Colonic mucosa (tissue), 4 donors: ENCODE measurements around the gene SLC35D3. TPM values are rescaled to one million over a fixed set of nuclear protein-coding genes. Genes with fewer than 3 reads are reported as not detected.

Experiments
- DNase-seq: peaks from one replicate; pipeline ENCODE4 v3.0.0-alpha.2; 2020
- H3K27ac ChIP-seq: fragments of 200-600 bp; one replicate; pipeline ENCODE4 v1.8.0; 2021
- H3K27me3 ChIP-seq: fragments of 200-600 bp; one replicate; pipeline ENCODE4 v1.8.0; 2021
- H3K36me3 ChIP-seq: fragments of 200-600 bp; one replicate; pipeline ENCODE4 v1.8.0; 2021
- H3K4me1 ChIP-seq: fragments of 200-600 bp; one replicate; pipeline ENCODE4 v1.8.0; 2021; ENCODE audit warnings: mild to moderate bottlenecking
- H3K4me3 ChIP-seq: fragments of 200-600 bp; one replicate; pipeline ENCODE4 v1.8.0; 2021
- H3K9ac ChIP-seq, 2 donors: one replicate each; pipeline ENCODE4 v1.7.0; 2013; ENCODE audit warnings: control low read depth in 2 of 2, low read depth in 2 of 2, low read length in 2 of 2
- H3K9me3 ChIP-seq: fragments of 200-600 bp; one replicate; pipeline ENCODE4 v1.8.0; 2021
- intact Hi-C: fragments of 100-400 bp; cut with DNase I; formaldehyde crosslinking; loops from one replicate; pipeline ENCODE4 v1.14.1; 2022
- total RNA-seq, 2 donors: library from RNA; stranded (reverse); fragmentation: NEBNext Ultra II Directional in 1 of 2; extraction: Animal tissue kit (Norgen Biotek cat#: 25700) in 1 of 2; gene quantifications; one replicate each; pipeline ENCODE4 v1.2.1, GENCODE V29; 2021
- TF ChIP-seq, protein P1 (sequence below): fragments of 200-600 bp; IDR thresholded peaks from one replicate; pipeline ENCODE4 v1.8.0; 2022; ENCODE audit warnings: antibody characterized with exemption, mild to moderate bottlenecking
- donor health status: healthy.
- donor health status: DM: no; HTN: no; CAD: no.
- donor health status: DM: no; HTN: no; CAD: no.

SLC35D3 gene
- total RNA-seq, 2 donors from 2014 or later, result 0.15 to 0.32 TPM

- H3K27ac ChIP-seq, result no peak overlapping the region
- no peak overlapping the region for H3K9ac ChIP-seq
- H3K9me3 ChIP-seq, result no peaks in the 10 kb centered on the region
- H3K36me3 ChIP-seq, result no peaks in the 10 kb centered on the region
- no peaks in the 10 kb centered on the region for H3K4me1 ChIP-seq
- no peak for DNase-seq
- H3K27me3 ChIP-seq, result no peaks in the 10 kb centered on the region
- intact Hi-C loops, result no loop called here
- TF ChIP-seq, protein P1, sequence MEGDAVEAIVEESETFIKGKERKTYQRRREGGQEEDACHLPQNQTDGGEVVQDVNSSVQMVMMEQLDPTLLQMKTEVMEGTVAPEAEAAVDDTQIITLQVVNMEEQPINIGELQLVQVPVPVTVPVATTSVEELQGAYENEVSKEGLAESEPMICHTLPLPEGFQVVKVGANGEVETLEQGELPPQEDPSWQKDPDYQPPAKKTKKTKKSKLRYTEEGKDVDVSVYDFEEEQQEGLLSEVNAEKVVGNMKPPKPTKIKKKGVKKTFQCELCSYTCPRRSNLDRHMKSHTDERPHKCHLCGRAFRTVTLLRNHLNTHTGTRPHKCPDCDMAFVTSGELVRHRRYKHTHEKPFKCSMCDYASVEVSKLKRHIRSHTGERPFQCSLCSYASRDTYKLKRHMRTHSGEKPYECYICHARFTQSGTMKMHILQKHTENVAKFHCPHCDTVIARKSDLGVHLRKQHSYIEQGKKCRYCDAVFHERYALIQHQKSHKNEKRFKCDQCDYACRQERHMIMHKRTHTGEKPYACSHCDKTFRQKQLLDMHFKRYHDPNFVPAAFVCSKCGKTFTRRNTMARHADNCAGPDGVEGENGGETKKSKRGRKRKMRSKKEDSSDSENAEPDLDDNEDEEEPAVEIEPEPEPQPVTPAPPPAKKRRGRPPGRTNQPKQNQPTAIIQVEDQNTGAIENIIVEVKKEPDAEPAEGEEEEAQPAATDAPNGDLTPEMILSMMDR, result no peak
- H3K4me3 ChIP-seq, result no peak overlapping the region
Measured at GRCh38 chr6:136887953-136888352, 34.1 kb upstream of the SLC35D3 start.

GRCh38 chr6:136889271-136890193 is 32.6 kb upstream of the SLC35D3 start:
- H3K36me3 ChIP-seq, result no peaks in the 10 kb centered on the region
- H3K4me3 ChIP-seq, result no peak overlapping the region
- no peak for DNase-seq
- H3K27me3 ChIP-seq, result no peaks in the 10 kb centered on the region
- H3K9ac ChIP-seq, result no peak overlapping the region
- intact Hi-C loops, result no loop called here
- H3K4me1 ChIP-seq, result no peaks in the 10 kb centered on the region
- TF ChIP-seq, protein P1, result no peak
- no peaks in the 10 kb centered on the region for H3K9me3 ChIP-seq
- H3K27ac ChIP-seq, result no peak overlapping the region

GRCh38 chr6:136890194-136890839 is 31.8 kb upstream of the SLC35D3 start:
- intact Hi-C loops, result no loop called here
- no peak overlapping the region for H3K4me3 ChIP-seq
- no peaks in the 10 kb centered on the region for H3K36me3 ChIP-seq
- no peaks in the 10 kb centered on the region for H3K27me3 ChIP-seq
- no peaks in the 10 kb centered on the region for H3K9me3 ChIP-seq
- no peak for DNase-seq
- TF ChIP-seq, protein P1, result no peak
- no peak overlapping the region for H3K9ac ChIP-seq
- H3K27ac ChIP-seq, result no peak overlapping the region
- no peaks in the 10 kb centered on the region for H3K4me1 ChIP-seq

DNA sequence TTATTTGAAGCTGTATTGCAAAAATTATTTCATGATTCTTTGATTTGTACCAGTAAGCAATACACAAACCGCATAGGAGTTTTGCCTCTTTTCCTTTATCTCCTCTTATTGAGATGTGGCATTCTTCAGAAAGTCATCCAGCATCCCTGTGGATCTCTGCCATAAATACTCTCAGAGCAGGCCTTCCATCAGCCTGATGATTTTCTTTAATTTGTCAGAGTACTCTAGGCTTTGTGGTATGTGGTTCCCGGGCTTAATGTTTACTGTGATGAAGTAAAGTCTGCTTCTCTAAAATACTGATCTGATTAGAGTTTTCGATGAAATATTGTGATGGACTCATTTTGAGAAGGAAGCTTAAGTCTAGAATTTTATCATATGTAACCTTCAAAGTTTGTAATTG is 31.1 kb upstream of the SLC35D3 start:
- H3K9me3 ChIP-seq, result no peaks in the 10 kb centered on the region
- H3K27me3 ChIP-seq, result no peaks in the 10 kb centered on the region
- H3K36me3 ChIP-seq, result no peaks in the 10 kb centered on the region
- TF ChIP-seq, protein P1, result no peak
- H3K9ac ChIP-seq, result no peak overlapping the region
- intact Hi-C loops, result no loop called here
- H3K4me1 ChIP-seq, result no peaks in the 10 kb centered on the region
- H3K4me3 ChIP-seq, result no peak overlapping the region
- no peak for DNase-seq
- no peak overlapping the region for H3K27ac ChIP-seq

DNA sequence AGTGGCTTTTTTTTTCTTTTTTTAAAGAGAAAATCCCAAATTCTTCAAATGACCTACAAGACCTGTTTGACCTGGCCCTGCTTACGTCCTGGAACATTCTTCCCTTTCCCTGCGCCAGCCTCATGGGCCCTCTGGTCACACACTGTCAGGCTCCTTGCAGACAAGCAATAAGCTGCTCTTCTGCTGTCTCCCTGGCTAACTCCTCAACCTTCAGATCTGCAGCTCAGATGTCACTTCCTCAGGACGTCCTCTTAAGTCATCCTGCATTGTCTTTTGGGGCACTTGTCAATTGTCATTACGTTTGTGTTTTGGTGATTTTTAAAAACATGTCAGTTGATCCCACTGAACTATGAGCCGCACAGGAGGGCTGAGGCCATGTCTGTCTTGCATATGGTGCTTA is 28.9 kb upstream of the SLC35D3 start:
- DNase-seq, result no peak
- TF ChIP-seq, protein P1, result no peak
- no peaks in the 10 kb centered on the region for H3K27me3 ChIP-seq
- H3K9me3 ChIP-seq, result no peaks in the 10 kb centered on the region
- H3K9ac ChIP-seq, result no peak overlapping the region
- H3K4me3 ChIP-seq, result no peak overlapping the region
- no peaks in the 10 kb centered on the region for H3K4me1 ChIP-seq
- intact Hi-C loops, result no loop called here
- no peaks in the 10 kb centered on the region for H3K36me3 ChIP-seq
- no peak overlapping the region for H3K27ac ChIP-seq
